Measurements from ENCODE around the gene MYT1. TPM values are rescaled to one million over a fixed set of nuclear protein-coding genes. Genes with fewer than 3 reads are reported as not detected.

The MYT1 gene
- total RNA-seq, 1 experiment from 2014 or later, result 7.1 TPM

DNA sequence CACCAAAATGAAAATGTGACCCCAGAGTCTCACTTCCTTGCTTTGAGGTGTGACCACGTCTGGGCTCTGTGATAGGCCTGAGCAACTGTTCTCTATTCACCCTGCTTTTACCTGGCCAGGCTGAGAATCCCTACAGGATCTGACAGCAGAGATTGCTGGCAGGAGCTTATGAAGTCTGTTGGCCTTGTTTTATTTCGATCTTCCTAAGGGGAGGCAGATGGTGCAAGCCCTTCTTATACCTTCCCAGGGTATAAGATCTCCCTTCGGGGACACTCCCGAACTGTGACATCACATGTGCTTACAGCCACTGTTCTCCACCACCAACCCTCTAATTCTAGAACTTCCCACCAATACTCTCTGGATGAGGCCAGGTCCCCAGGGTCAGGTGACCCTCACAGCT lies 26.8 kb downstream of the MYT1 start:
- no peaks in the 10 kb centered on the region for H3K9me2 ChIP-seq (ENCODE audit: insufficient read depth)
- no peak overlapping the region for H2AFZ ChIP-seq (ENCODE audit: low read depth, low read length, poor library complexity, severe bottlenecking)
- TF ChIP-seq, protein P1, sequence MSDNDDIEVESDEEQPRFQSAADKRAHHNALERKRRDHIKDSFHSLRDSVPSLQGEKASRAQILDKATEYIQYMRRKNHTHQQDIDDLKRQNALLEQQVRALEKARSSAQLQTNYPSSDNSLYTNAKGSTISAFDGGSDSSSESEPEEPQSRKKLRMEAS (IDR thresholded peaks at IDR 0.05), result no peak
- TF ChIP-seq JUND (IDR thresholded peaks at IDR 0.05) (no peak), EZH2phosphoT487 (IDR thresholded peaks at IDR 0.05; ENCODE audit: borderline replicate concordance) (no peak), POLR2AphosphoS5 (IDR thresholded peaks at IDR 0.05; ENCODE audit: low read depth, low read length) (no peak)
- TF ChIP-seq, protein P2, sequence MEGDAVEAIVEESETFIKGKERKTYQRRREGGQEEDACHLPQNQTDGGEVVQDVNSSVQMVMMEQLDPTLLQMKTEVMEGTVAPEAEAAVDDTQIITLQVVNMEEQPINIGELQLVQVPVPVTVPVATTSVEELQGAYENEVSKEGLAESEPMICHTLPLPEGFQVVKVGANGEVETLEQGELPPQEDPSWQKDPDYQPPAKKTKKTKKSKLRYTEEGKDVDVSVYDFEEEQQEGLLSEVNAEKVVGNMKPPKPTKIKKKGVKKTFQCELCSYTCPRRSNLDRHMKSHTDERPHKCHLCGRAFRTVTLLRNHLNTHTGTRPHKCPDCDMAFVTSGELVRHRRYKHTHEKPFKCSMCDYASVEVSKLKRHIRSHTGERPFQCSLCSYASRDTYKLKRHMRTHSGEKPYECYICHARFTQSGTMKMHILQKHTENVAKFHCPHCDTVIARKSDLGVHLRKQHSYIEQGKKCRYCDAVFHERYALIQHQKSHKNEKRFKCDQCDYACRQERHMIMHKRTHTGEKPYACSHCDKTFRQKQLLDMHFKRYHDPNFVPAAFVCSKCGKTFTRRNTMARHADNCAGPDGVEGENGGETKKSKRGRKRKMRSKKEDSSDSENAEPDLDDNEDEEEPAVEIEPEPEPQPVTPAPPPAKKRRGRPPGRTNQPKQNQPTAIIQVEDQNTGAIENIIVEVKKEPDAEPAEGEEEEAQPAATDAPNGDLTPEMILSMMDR (IDR thresholded peaks at IDR 0.05 in 2 of 3, conservative IDR thresholded peaks at IDR 0.05 in 1 of 3; ENCODE audit: borderline replicate concordance in 1 of 3, insufficient read depth in 1 of 3, low read depth in 2 of 3, low read length in 2 of 3), result no peak
- TF ChIP-seq, protein P3, sequence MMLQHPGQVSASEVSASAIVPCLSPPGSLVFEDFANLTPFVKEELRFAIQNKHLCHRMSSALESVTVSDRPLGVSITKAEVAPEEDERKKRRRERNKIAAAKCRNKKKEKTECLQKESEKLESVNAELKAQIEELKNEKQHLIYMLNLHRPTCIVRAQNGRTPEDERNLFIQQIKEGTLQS (IDR thresholded peaks at IDR 0.05), result no peak
- H3K4me1 ChIP-seq (ENCODE audit: control insufficient read depth in 1 of 2, insufficient read depth in 2 of 2, low read length in 2 of 2), result peaks cover 0 to 7% of the 10 kb centered on the region in 2 experiments; a peak in 1 of 4 replicates
- H3K9me3 ChIP-seq (ENCODE audit: control insufficient read depth in 1 of 2, insufficient read depth in 1 of 2, low read depth in 1 of 2, low read length in 2 of 2), result peaks cover 0 to 7% of the 10 kb centered on the region in 2 experiments; a peak in 1 of 4 replicates
- H3K79me2 ChIP-seq (ENCODE audit: insufficient read depth, low read length), result no peaks in the 10 kb centered on the region
- H4K20me1 ChIP-seq (ENCODE audit: insufficient read depth), result no peaks in the 10 kb centered on the region
- no peak overlapping the region for H3K4me3 ChIP-seq (replicated peaks in 1 of 2; ENCODE audit: low read depth in 1 of 2, low read length in 2 of 2)
- no peak overlapping the region for H3K9ac ChIP-seq (ENCODE audit: low read length)
- BruUV-seq (replicated peaks), result no TSS peak
- DNase-seq (ENCODE audit: low read depth, low spot score) (no peak), ATAC-seq (no peak)
- H3K36me3 ChIP-seq (ENCODE audit: control insufficient read depth in 1 of 2, insufficient read depth in 2 of 2, low read length in 2 of 2), result no peaks in the 10 kb centered on the region
- POLR2A ChIA-PET, result no interaction called here
- H3K4me2 ChIP-seq (ENCODE audit: low read length), result no peak overlapping the region
- RAD21 ChIA-PET (ENCODE audit: low non-redundant PET in 1 of 2, low total read pairs in 2 of 2, uncharacterized antibody in 2 of 2, unreplicated experiment in 2 of 2), result no interaction called here
- no peak overlapping the region for H3K27ac ChIP-seq (ENCODE audit: low read depth, low read length)
- CTCF ChIA-PET, result no interaction called here
- no peaks in the 10 kb centered on the region for H3K27me3 ChIP-seq (ENCODE audit: insufficient read depth, low read length)
- intact Hi-C loops (cut with micrococcal nuclease), result no loop called here

DNA sequence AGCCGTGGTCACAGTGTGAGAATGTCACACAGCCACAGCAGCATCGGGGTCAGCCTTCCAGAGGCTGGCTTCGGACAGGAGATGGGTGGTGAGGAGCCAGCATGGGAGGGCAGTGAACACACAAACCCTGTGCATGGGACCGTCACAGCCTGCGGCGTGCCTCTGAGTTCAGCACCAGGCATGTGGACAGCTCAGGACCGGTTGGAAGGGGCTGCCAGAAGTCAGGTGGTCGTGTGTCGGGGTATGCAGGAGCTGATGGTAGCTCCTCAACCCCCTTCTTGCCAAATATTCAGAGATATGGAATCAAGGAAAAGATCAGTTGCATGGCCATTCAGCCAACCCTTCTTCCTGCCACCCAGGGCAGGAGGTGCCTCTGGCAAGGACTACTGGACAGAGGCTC lies 28.2 kb downstream of the MYT1 start:
- H4K20me1 ChIP-seq (ENCODE audit: insufficient read depth), result no peaks in the 10 kb centered on the region
- no peak overlapping the region for H2AFZ ChIP-seq (ENCODE audit: low read depth, low read length, poor library complexity, severe bottlenecking)
- ChIA-PET POLR2A (no interaction called here), CTCF (no interaction called here), RAD21 (ENCODE audit: low non-redundant PET in 1 of 2, low total read pairs in 2 of 2, uncharacterized antibody in 2 of 2, unreplicated experiment in 2 of 2) (no interaction called here)
- no TSS peak for BruUV-seq (replicated peaks)
- TF ChIP-seq, protein P4, sequence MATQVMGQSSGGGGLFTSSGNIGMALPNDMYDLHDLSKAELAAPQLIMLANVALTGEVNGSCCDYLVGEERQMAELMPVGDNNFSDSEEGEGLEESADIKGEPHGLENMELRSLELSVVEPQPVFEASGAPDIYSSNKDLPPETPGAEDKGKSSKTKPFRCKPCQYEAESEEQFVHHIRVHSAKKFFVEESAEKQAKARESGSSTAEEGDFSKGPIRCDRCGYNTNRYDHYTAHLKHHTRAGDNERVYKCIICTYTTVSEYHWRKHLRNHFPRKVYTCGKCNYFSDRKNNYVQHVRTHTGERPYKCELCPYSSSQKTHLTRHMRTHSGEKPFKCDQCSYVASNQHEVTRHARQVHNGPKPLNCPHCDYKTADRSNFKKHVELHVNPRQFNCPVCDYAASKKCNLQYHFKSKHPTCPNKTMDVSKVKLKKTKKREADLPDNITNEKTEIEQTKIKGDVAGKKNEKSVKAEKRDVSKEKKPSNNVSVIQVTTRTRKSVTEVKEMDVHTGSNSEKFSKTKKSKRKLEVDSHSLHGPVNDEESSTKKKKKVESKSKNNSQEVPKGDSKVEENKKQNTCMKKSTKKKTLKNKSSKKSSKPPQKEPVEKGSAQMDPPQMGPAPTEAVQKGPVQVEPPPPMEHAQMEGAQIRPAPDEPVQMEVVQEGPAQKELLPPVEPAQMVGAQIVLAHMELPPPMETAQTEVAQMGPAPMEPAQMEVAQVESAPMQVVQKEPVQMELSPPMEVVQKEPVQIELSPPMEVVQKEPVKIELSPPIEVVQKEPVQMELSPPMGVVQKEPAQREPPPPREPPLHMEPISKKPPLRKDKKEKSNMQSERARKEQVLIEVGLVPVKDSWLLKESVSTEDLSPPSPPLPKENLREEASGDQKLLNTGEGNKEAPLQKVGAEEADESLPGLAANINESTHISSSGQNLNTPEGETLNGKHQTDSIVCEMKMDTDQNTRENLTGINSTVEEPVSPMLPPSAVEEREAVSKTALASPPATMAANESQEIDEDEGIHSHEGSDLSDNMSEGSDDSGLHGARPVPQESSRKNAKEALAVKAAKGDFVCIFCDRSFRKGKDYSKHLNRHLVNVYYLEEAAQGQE (IDR thresholded peaks at IDR 0.05; ENCODE audit: low read depth), result peak; percentile 64
- TF ChIP-seq YY1 (IDR thresholded peaks at IDR 0.05; ENCODE audit: extremely low read depth, insufficient replicate concordance, low read depth, low read length), result no peak
- intact Hi-C loops (cut with micrococcal nuclease), result no loop called here
- H3K36me3 ChIP-seq (ENCODE audit: control insufficient read depth in 1 of 2, insufficient read depth in 2 of 2, low read length in 2 of 2), result no peaks in the 10 kb centered on the region
- H3K9me3 ChIP-seq (ENCODE audit: control insufficient read depth in 1 of 2, insufficient read depth in 1 of 2, low read depth in 1 of 2, low read length in 2 of 2), result peaks cover 0 to 6% of the 10 kb centered on the region in 2 experiments; a peak in 1 of 4 replicates
- ATAC-seq (no peak), DNase-seq (ENCODE audit: low read depth, low spot score) (no peak)
- H3K27me3 ChIP-seq (ENCODE audit: insufficient read depth, low read length), result no peaks in the 10 kb centered on the region
- no peak overlapping the region for H3K27ac ChIP-seq (ENCODE audit: low read depth, low read length)
- H3K9me2 ChIP-seq (ENCODE audit: insufficient read depth), result no peaks in the 10 kb centered on the region
- peaks cover 0 to 7% of the 10 kb centered on the region in 2 experiments; a peak in 1 of 4 replicates for H3K4me1 ChIP-seq (ENCODE audit: control insufficient read depth in 1 of 2, insufficient read depth in 2 of 2, low read length in 2 of 2)
- H3K9ac ChIP-seq (ENCODE audit: low read length), result no peak overlapping the region
- H3K79me2 ChIP-seq (ENCODE audit: insufficient read depth, low read length), result no peaks in the 10 kb centered on the region
- no peak overlapping the region for H3K4me2 ChIP-seq (ENCODE audit: low read length)
- H3K4me3 ChIP-seq (replicated peaks in 1 of 2; ENCODE audit: low read depth in 1 of 2, low read length in 2 of 2), result no peak overlapping the region

All from HCT116 (cell line).